ENCODE results near the gene OLIG1. TPM values are rescaled to one million over a fixed set of nuclear protein-coding genes. Genes with fewer than 3 reads are reported as not detected.

OLIG1 gene
- total RNA-seq, 1 experiment from 2014 or later, result not detected

- POLR2A ChIA-PET, result no interaction called here
- DNase-seq (ENCODE audit: low read depth, low spot score) (no peak), ATAC-seq (no peak)
- Histone ChIP-seq H3K9ac (ENCODE audit: low read length) (no peak overlapping the region), H4K20me1 (ENCODE audit: insufficient read depth) (no peaks in the 10 kb centered on the region), H3K9me2 (ENCODE audit: insufficient read depth) (no peaks in the 10 kb centered on the region), H3K4me1 (ENCODE audit: control insufficient read depth in 1 of 2, insufficient read depth in 2 of 2, low read length in 2 of 2) (no peaks in the 10 kb centered on the region), H3K4me3 (replicated peaks in 1 of 2; ENCODE audit: low read depth in 1 of 2, low read length in 2 of 2) (no peak overlapping the region), H3K79me2 (ENCODE audit: insufficient read depth, low read length) (no peaks in the 10 kb centered on the region), H3K27me3 (ENCODE audit: insufficient read depth, low read length) (0 out of 2 replicates have a peak, but pooled peaks cover 2% of the 10 kb centered on the region), H3K4me2 (ENCODE audit: low read length) (no peak overlapping the region), H3K9me3 (ENCODE audit: control insufficient read depth in 1 of 2, insufficient read depth in 1 of 2, low read depth in 1 of 2, low read length in 2 of 2) (no peaks in the 10 kb centered on the region), H3K36me3 (ENCODE audit: control insufficient read depth in 1 of 2, insufficient read depth in 2 of 2, low read length in 2 of 2) (no peaks in the 10 kb centered on the region), H2AFZ (ENCODE audit: low read depth, low read length, poor library complexity, severe bottlenecking) (no peak overlapping the region), H3K27ac (ENCODE audit: low read depth, low read length) (no peak overlapping the region)
- RAD21 ChIA-PET (ENCODE audit: low non-redundant PET in 1 of 2, low total read pairs in 2 of 2, uncharacterized antibody in 2 of 2, unreplicated experiment in 2 of 2), result no interaction called here
- BruUV-seq (replicated peaks), result no TSS peak
- intact Hi-C loops (cut with micrococcal nuclease), result no loop called here
- no peak for TF ChIP-seq JUND (IDR thresholded peaks at IDR 0.05)
- no peak for TF ChIP-seq SP1 (IDR thresholded peaks at IDR 0.05; ENCODE audit: low read depth)
- TF ChIP-seq, protein P1, sequence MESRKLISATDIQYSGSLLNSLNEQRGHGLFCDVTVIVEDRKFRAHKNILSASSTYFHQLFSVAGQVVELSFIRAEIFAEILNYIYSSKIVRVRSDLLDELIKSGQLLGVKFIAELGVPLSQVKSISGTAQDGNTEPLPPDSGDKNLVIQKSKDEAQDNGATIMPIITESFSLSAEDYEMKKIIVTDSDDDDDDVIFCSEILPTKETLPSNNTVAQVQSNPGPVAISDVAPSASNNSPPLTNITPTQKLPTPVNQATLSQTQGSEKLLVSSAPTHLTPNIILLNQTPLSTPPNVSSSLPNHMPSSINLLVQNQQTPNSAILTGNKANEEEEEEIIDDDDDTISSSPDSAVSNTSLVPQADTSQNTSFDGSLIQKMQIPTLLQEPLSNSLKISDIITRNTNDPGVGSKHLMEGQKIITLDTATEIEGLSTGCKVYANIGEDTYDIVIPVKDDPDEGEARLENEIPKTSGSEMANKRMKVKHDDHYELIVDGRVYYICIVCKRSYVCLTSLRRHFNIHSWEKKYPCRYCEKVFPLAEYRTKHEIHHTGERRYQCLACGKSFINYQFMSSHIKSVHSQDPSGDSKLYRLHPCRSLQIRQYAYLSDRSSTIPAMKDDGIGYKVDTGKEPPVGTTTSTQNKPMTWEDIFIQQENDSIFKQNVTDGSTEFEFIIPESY (IDR thresholded peaks at IDR 0.05; ENCODE audit: extremely low read depth, insufficient replicate concordance, low read length), result no peak
- no peak for TF ChIP-seq FOSL1 (IDR thresholded peaks at IDR 0.05; ENCODE audit: low read depth)
- TF ChIP-seq ZNF274 (IDR thresholded peaks at IDR 0.05; ENCODE audit: low read depth, low read length), result no peak
- TF ChIP-seq MAX (IDR thresholded peaks at IDR 0.05), result no peak
- TF ChIP-seq POLR2A (IDR thresholded peaks at IDR 0.05; ENCODE audit: borderline replicate concordance, extremely low read depth, insufficient read depth, insufficient read length), result no peak
- no peak for TF ChIP-seq YY1 (IDR thresholded peaks at IDR 0.05; ENCODE audit: extremely low read depth, insufficient replicate concordance, low read depth, low read length)
- no peak for TF ChIP-seq CEBPB (IDR thresholded peaks at IDR 0.05; ENCODE audit: low read depth)
- CTCF ChIA-PET, result no interaction called here
These were observed 29.2 kb downstream of the OLIG1 start for GRCh38 chr21:33099131-33099530.
